Stimulated activated effector memory CD8-positive, alpha-beta T cell treated with anti-CD3 and anti-CD28 coated beads, Interleukin-12 subunit alpha, Interleukin-12 subunit beta, amount 100 ng/mL, for 72 hours (primary cell): Measurements from ENCODE around the gene RAI1.

ENCODE experiments used
- ATAC-seq: fragments of 150-1000 bp; cut with Tn5 transposase; 2 replicates; pipeline ENCODE4 v1.10.0; 2021
- DNase-seq, 2 donors: peaks; one replicate each; pipeline ENCODE4 v3.0.0; 2021 to 2022; ENCODE audit warnings: low spot score in 2 of 2
- H3K27ac Mint-ChIP-seq: one replicate; pipeline ENCODE4 v1.8.0; 2022; ENCODE audit warnings: mild to moderate bottlenecking, mixed read lengths
- H3K36me3 Mint-ChIP-seq: one replicate; pipeline ENCODE4 v1.8.0; 2022; ENCODE audit warnings: mild to moderate bottlenecking, mixed read lengths
- H3K4me1 Mint-ChIP-seq: one replicate; pipeline ENCODE4 v1.8.0; 2022; ENCODE audit warnings: mixed read lengths
- H3K4me3 Mint-ChIP-seq: one replicate; pipeline ENCODE4 v1.8.0; 2022; ENCODE audit warnings: mild to moderate bottlenecking, mixed read lengths
- H3K9me3 Mint-ChIP-seq: one replicate; pipeline ENCODE4 v1.8.0; 2022; ENCODE audit warnings: mixed read lengths

RAI1 gene

DNA sequence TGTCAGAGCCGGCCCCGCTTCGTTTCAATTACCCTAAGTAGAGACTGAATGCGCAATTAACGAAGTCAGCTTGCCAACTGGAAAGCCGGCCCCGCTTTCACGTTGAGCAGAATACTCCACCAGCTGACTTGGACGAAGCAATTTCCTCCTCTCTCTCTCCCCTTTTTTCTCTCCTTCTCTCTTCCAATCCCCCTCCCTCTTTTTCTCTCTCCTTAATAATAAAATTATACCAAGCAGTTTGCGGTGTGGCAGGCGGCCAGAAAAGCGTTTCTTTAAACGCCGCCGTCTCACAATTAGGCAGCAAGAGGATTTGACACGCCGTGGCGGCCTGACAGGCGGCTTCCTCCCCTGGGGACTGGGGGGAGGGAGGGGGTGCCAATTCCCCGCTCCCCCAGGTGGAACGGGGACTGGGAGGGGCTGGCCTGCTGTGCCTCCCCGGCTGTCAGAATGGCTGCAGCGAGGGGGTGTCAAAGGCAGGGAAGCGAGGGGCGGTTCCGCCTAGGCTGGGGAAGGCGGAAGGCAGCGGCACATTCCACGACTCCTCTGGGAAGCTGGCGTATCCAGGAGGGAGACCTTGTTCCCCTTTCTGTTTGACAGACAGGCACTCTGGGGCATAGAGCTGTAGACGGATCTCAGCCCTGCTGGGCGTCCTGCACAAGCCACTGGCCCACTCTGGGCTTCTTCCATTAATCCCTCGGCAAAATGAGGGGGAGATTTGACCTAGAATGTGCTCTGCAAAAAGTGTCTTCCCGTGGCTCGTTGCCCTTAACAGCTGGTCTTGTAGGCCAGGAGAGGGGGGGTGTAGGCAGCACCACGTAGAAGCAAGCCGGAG lies 102.8 kb downstream of the RAI1 start:
- Mint-ChIP-seq H3K4me3 (peak overlapping the region; percentile 64), H3K4me1 (peaks cover 46% of the 10 kb centered on the region), H3K27ac (no peak overlapping the region), H3K36me3 (no peaks in the 10 kb centered on the region), H3K9me3 (no peaks in the 10 kb centered on the region)
- no peak for ATAC-seq
- DNase-seq = no peak

DNA sequence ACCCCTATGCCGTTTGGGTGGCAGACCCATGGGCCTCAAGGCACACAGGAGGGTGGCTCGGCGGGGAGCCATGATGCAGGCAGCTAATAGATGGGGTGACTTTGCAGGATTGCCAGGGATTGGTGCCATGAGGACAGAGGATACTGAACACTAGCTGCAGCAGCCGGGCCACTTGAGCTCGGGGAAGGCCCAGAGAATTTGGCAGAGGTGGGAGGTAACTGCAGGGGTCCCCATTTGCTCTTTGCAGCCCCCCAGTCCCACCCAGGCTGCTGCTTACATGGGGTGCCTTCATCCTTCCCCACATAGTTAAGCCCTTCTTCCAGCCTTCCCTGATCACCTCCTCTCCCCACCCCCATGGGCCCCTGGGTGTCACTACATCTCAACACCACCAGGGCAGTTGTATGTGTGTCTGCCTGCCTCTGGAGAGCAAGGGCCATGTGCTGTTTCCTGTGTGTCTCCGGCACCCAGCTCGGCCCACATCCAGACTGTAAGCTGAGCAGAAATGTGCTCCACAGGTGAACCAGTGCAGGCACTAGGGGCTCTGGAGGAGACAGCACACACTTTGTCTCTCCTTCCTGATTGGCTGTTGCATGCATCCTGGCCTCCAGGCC lies 103.5 kb downstream of the RAI1 start:
- no peak for DNase-seq
- no peak overlapping the region for H3K27ac Mint-ChIP-seq
- H3K4me3 Mint-ChIP-seq = no peak overlapping the region
- H3K4me1 Mint-ChIP-seq = peaks cover 47% of the 10 kb centered on the region
- no peaks in the 10 kb centered on the region for H3K36me3 Mint-ChIP-seq
- no peaks in the 10 kb centered on the region for H3K9me3 Mint-ChIP-seq
- ATAC-seq = peak; percentile 40

DNA sequence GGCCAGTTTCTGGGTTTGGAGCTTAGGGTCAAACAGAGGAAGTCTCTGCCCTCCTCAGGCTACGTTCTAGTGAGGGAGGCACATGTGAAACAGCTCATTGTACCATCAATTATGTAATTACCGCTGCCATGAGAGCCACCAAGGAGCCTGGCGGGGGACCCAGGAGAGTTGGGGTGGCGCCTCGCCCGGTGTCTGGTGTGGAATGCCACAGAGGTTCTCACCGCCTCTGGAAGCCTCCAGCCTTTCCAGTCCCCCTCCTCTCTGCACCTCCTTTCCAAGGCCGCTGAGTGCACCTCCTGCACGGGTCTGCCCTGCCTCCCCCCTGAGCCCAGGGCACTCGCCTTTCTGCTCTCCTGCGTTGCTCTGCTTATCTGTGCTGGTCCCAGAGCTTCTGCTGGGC lies 104.1 kb downstream of the RAI1 start:
- Mint-ChIP-seq H3K4me3 (no peak overlapping the region), H3K9me3 (no peaks in the 10 kb centered on the region), H3K4me1 (peaks cover 47% of the 10 kb centered on the region), H3K27ac (no peak overlapping the region), H3K36me3 (no peaks in the 10 kb centered on the region)
- ATAC-seq (no peak), DNase-seq (no peak)

DNA sequence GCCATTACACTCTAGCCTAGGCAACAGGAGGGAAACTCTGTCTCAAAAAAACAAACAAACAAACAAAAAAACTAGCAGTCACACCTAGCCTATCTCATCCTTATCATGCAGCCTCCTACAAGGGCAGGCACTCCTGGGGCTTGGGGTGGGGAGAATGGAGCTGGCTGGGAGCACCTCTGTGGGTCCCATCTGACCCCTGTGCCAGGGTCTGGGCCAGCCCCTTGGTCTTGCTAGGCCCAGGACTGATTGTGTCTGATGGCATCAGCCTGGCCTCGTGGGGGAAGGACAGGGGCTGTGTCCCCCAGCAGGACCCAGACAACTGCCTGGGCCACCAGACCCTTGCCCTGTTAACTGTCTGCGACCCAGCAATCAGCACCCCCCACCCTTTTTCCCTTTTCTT lies 105.7 kb downstream of the RAI1 start:
- no peaks in the 10 kb centered on the region for H3K9me3 Mint-ChIP-seq
- H3K36me3 Mint-ChIP-seq = peaks cover under 1% of the 10 kb centered on the region
- H3K4me1 Mint-ChIP-seq = peaks cover 44% of the 10 kb centered on the region
- DNase-seq (no peak), ATAC-seq (no peak)
- peak overlapping the region; percentile 26 for H3K27ac Mint-ChIP-seq
- H3K4me3 Mint-ChIP-seq = no peak overlapping the region

DNA sequence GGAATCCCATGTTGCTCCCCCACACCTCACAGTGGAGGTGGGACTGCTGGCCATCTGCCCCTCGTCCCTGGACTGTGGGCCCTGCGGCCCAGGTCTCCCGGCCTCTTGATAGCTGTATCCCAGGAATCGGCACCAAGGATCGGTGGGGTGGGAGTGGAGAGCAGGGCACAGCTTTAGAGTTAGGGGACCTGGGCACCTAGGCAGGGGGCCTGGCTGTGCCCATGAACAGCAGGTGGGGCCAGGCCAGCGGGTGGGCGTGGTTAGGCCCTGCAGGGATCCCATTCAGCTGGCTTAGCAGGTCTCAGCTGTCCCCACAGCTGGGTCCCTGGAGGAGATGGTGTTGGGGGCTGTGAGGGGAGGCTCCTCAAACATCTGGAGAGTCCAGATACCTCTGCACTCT lies 106.3 kb downstream of the RAI1 start:
- Mint-ChIP-seq H3K27ac (peak overlapping the region; percentile 26), H3K4me3 (no peak overlapping the region), H3K9me3 (no peaks in the 10 kb centered on the region), H3K36me3 (peaks cover 7% of the 10 kb centered on the region), H3K4me1 (peaks cover 49% of the 10 kb centered on the region)
- DNase-seq (no peak), ATAC-seq (no peak)

DNA sequence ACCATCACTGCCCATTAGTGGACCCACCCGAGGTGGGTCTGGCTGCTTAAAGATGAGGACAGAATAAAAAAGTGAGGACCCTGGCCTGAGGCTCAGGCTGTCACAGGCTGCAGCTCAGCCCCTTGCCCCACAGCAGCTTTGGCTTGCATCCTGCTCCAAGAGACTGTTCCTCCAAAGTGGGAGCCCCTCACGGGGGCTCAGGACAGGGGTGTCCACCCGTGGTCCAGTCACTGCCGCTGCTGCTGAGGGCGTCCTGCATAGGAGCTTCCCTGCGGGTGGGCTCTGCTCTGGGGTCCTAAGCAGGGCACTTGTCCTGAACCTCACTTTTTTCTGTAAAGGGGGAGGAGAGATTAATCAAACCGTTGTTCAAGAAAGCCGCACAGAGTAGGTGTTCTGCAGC lies 107.7 kb downstream of the RAI1 start:
- H3K9me3 Mint-ChIP-seq = no peaks in the 10 kb centered on the region
- peak overlapping the region; percentile 58 for H3K27ac Mint-ChIP-seq
- DNase-seq (no peak), ATAC-seq (no peak)
- peaks cover 17% of the 10 kb centered on the region for H3K36me3 Mint-ChIP-seq
- H3K4me3 Mint-ChIP-seq = no peak overlapping the region
- peaks cover 59% of the 10 kb centered on the region for H3K4me1 Mint-ChIP-seq

DNA sequence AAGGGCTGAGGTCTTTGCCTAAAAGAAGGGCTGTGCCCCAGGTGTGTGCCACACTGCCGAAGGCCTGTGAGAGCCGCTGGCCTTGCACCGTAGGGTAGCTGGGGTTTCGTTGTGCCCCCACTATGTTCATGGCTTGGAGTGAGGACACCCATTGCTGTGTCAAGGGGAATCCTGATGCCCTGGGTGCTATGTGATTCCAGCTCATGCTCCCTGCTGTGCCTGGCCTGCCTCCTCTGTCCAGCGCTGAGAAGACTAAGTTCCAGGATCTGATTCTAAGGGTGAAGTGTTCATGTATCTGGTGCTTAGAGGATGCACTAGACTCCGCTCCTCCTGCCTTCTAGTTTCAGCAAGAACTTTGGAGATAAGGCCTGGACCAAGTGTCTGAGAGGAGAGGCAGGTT lies 108.2 kb downstream of the RAI1 start:
- Mint-ChIP-seq H3K4me1 (peaks cover 57% of the 10 kb centered on the region), H3K9me3 (no peaks in the 10 kb centered on the region), H3K27ac (no peak overlapping the region), H3K4me3 (no peak overlapping the region), H3K36me3 (peaks cover 19% of the 10 kb centered on the region)
- ATAC-seq (no peak), DNase-seq (no peak)

DNA sequence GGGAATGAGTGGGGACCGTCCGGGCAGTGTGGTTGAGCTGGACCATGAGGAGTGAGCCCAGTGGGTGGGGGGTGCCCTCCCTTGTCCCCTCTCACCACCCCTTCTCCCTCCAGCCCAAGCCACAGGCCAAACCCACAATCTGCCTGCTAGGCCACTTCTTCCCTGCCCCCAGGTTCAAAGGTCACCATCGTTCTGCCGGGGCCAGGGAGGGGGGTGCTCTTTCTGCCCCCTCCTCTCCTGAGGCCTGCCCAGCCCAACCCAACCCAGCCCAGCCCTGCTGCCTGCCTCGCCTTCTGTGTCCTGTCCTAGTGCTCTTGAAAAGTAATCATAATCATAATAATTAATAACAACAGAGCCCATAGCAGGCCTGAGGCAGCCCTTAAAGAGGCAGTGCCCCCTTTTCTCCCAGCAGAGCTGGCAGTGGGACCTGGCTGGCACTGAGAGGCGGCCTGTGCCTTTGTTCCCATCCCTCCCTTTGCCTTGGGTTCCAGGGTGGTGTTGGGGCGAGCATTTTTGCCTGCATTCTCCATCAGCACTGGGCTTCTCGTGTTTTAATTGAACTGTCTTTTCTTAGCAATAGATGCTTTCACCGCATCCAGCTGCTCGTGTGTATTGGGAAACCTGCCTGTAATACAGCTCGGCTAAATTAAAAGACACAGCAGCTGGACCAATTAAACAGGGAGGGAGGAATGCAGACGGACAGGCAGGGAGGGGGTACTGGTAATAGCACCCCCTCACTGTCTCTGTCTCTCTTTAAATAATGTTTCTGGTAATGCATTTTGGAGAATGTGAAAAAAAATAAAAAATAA lies 108.8 kb downstream of the RAI1 start:
- Mint-ChIP-seq H3K4me1 (peaks cover 51% of the 10 kb centered on the region), H3K9me3 (no peaks in the 10 kb centered on the region), H3K27ac (no peak overlapping the region), H3K36me3 (peaks cover 19% of the 10 kb centered on the region), H3K4me3 (no peak overlapping the region)
- DNase-seq (no peak), ATAC-seq (no peak)

DNA sequence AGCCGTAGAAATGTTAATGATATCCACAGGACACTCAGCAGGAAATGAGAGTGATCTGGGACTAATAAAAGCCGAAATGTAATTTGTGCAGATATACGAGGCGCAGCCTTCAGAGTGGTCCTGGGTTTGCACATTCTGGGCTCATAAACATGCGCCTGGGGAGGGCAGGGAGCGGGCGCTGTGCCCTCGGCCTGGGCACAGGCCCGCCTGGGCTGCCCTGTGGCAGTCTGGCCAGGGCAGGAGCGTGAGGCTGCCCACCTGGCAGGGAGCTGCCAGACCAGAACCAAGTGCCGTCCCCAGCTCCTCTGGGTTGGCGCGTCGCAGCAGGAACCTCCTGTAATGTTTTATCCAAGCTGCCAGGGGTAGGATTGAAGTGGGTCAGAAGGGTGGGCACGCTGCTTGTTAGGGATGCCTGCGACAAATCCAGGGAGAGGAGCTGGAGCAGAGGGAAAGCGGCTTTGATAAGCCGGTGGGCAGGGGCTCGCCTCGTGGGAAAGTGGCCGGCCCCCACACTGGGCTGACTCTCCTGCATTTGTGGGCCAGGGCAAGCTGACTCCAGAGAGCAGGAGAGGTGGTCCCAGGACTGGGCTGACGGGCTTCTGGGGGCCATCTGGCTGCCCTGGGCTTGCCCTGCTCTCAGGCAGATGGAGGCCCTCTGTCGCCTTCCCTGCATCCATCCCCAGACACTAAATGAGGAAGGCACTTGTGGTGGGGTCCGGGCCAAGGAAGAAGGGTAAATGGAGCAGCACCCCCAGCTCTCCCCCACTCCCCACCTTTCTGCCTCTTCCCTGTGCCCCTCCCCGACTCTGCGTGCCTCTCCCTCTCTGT lies 109.6 kb downstream of the RAI1 start:
- H3K4me1 Mint-ChIP-seq = peaks cover 43% of the 10 kb centered on the region
- DNase-seq (no peak), ATAC-seq (no peak)
- H3K4me3 Mint-ChIP-seq = no peak overlapping the region
- no peaks in the 10 kb centered on the region for H3K9me3 Mint-ChIP-seq
- H3K36me3 Mint-ChIP-seq = peaks cover 19% of the 10 kb centered on the region
- no peak overlapping the region for H3K27ac Mint-ChIP-seq

DNA sequence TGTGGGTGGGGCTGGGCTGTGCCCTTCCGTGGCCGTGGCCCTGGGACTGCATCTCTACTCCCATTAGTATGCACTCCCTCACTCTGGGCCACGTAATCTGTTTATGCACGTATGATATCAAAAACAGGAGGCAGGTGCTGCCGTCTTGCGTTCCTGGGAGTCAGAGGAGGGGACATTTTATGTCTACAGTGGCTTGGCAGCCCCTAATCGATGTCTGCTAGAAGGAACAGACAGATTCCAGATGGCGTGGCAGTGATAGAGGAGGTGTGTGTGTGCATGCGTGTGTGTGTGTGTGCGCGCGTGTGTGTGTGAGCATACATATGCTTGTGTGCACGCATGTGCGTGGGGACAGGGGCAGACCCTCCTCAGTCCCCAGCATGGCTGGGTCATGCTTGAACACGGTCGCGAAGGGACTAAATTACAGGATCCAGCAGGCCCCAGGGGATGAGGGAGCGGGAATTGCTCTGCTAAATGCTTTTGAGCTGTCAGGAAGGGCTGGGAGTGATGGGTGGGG lies 110.8 kb downstream of the RAI1 start:
- Mint-ChIP-seq H3K27ac (peak overlapping the region; percentile 58), H3K36me3 (peaks cover 19% of the 10 kb centered on the region), H3K4me1 (peaks cover 40% of the 10 kb centered on the region), H3K4me3 (peak overlapping the region; percentile 59), H3K9me3 (no peaks in the 10 kb centered on the region)
- no peak for DNase-seq
- no peak for ATAC-seq

DNA sequence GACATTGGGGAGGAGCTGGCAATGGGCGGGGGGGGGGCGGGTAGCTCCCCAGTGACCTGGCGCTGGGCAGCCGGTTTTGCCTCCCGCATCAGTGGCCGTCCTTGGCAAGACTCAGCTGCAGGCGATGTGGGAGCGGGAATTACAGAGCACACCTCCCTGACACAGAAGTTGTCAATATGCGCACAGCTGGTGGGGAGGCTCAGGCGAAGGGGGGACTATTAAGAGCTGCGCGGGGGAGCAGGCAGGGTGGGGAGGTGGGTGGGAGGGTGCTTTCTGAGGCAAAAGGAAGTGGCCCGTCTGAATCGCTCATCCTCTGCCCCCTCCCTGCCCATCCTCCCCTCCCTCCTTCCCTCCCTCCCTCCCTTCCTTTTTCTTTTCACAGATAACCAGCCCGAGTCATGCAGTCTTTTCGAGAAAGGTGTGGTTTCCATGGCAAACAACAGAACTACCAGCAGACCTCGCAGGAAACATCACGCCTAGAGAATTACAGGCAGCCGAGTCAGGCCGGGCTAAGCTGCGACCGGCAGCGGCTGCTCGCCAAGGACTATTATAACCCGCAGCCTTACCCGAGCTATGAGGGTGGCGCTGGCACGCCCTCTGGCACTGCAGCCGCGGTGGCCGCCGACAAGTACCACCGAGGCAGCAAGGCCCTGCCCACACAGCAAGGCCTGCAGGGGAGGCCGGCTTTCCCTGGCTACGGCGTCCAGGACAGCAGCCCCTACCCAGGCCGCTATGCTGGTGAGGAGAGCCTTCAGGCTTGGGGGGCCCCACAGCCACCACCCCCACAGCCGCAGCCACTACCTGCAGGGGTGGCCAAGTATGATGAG lies 111.5 kb downstream of the RAI1 start:
- DNase-seq (peak; percentile 26 to 68), ATAC-seq (peak; percentile 88)
- Mint-ChIP-seq H3K4me1 (peaks cover 40% of the 10 kb centered on the region), H3K36me3 (peaks cover 23% of the 10 kb centered on the region), H3K4me3 (peak overlapping the region; percentile 59), H3K9me3 (no peaks in the 10 kb centered on the region), H3K27ac (peak overlapping the region; percentile 58)

DNA sequence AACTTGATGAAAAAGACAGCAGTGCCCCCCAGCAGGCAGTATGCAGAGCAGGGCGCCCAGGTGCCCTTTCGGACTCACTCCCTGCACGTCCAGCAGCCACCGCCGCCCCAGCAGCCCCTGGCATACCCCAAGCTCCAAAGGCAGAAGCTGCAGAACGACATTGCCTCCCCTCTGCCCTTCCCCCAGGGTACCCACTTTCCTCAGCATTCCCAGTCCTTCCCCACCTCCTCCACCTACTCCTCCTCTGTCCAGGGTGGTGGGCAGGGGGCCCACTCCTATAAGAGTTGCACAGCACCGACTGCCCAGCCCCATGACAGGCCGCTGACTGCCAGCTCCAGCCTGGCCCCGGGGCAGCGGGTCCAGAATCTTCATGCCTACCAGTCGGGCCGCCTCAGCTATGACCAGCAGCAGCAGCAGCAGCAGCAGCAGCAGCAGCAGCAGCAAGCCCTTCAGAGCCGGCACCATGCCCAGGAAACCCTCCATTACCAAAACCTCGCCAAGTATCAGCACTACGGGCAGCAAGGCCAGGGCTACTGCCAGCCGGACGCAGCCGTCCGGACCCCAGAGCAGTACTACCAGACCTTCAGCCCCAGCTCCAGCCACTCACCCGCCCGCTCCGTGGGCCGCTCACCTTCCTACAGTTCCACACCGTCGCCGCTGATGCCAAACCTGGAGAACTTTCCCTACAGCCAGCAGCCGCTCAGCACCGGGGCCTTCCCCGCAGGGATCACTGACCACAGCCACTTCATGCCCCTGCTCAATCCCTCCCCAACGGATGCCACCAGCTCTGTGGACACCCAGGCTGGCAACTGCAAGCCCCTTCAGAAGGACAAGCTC lies 112.3 kb downstream of the RAI1 start:
- peak overlapping the region; percentile 59 for H3K4me3 Mint-ChIP-seq
- H3K27ac Mint-ChIP-seq = peak overlapping the region; percentile 85
- H3K4me1 Mint-ChIP-seq = peaks cover 34% of the 10 kb centered on the region
- H3K9me3 Mint-ChIP-seq = no peaks in the 10 kb centered on the region
- no peak for ATAC-seq
- H3K36me3 Mint-ChIP-seq = peaks cover 25% of the 10 kb centered on the region
- no peak for DNase-seq

DNA sequence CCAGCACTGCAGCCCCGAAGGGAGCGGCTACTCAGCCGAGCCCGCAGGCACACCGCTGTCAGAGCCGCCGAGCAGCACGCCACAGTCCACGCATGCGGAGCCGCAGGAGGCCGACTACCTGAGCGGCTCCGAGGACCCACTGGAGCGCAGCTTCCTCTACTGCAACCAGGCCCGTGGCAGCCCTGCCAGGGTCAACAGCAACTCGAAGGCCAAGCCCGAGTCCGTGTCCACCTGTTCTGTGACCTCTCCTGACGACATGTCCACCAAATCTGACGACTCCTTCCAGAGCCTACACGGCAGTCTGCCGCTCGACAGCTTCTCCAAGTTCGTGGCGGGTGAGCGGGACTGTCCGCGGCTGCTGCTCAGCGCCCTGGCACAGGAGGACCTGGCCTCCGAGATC lies 113.1 kb downstream of the RAI1 start:
- H3K9me3 Mint-ChIP-seq = no peaks in the 10 kb centered on the region
- DNase-seq (no peak), ATAC-seq (no peak)
- no peak overlapping the region for H3K27ac Mint-ChIP-seq
- peaks cover 29% of the 10 kb centered on the region for H3K4me1 Mint-ChIP-seq
- H3K36me3 Mint-ChIP-seq = peaks cover 25% of the 10 kb centered on the region
- peak overlapping the region; percentile 59 for H3K4me3 Mint-ChIP-seq
